ENCODE results near the gene AP2S1. TPM values are rescaled to one million over a fixed set of nuclear protein-coding genes. Genes with fewer than 3 reads are reported as not detected.

The AP2S1 gene
- total and polyA plus RNA-seq, 2 of the 8 experiments (the other 6 are each of a cell fraction or from before 2014, with no cell fraction given) = 195 to 211 TPM

- Histone ChIP-seq H3K4me1 (replicated peaks in 1 of 4; ENCODE audit: control insufficient read depth in 3 of 4, insufficient read depth in 4 of 4, low read length in 3 of 4) (peaks cover 0 to 2% (median 0%) of the 10 kb centered on the region in 4 experiments; a peak in 1 of 7 replicates), H3K27ac (ENCODE audit: low read depth, low read length) (no peak overlapping the region), H4K8ac (ENCODE audit: extremely low read depth, insufficient read depth, low read length) (no peak overlapping the region), H3K79me2 (ENCODE audit: control insufficient read depth in 1 of 2, insufficient read depth in 2 of 2, low read length in 2 of 2) (no peaks in the 10 kb centered on the region), H2BK5ac (ENCODE audit: low read depth, low read length) (no peak overlapping the region), H3K79me1 (ENCODE audit: low read depth, low read length) (no peaks in the 10 kb centered on the region), H3K4ac (replicated peaks; ENCODE audit: insufficient read length, low read depth, low read length) (no peak overlapping the region), H3K18ac (ENCODE audit: extremely low read depth, low read length) (no peak overlapping the region), H3K9ac (replicated peaks in 1 of 4; ENCODE audit: extremely low read depth in 1 of 4, low read depth in 3 of 4, low read length in 3 of 4) (no peak overlapping the region), H2BK15ac (ENCODE audit: low read length) (no peak overlapping the region), H3K9me3 (ENCODE audit: insufficient read depth in 2 of 2, low read depth in 1 of 2, low read length in 1 of 2) (no peaks in the 10 kb centered on the region), H2BK12ac (ENCODE audit: low read depth, low read length) (no peak overlapping the region), H3K23ac (ENCODE audit: insufficient read length) (no peak overlapping the region), H2AFZ (ENCODE audit: low read length) (no peak overlapping the region), H3K27me3 (replicated peaks in 1 of 4; ENCODE audit: control insufficient read depth in 3 of 4, extremely low read depth in 1 of 4, insufficient read depth in 3 of 4, low read length in 3 of 4) (no peaks in the 10 kb centered on the region), H4K20me1 (replicated peaks in 1 of 2; ENCODE audit: control insufficient read depth in 1 of 2, insufficient read depth in 2 of 2, low read length in 2 of 2) (no peaks in the 10 kb centered on the region), H3K23me2 (ENCODE audit: low read depth, low read length) (peaks cover 1% of the 10 kb centered on the region; the same call in 1 of the 2 replicates), H4K5ac (ENCODE audit: insufficient read length, low read depth, low read length) (no peak overlapping the region), H2BK20ac (ENCODE audit: low read length) (no peak overlapping the region), H3K56ac (replicated peaks; ENCODE audit: insufficient read length, low read depth, low read length) (no peak overlapping the region), H2BK120ac (replicated peaks; ENCODE audit: low read depth, low read length) (no peak overlapping the region), H3K4me2 (ENCODE audit: insufficient read depth in 1 of 2, low read depth in 2 of 2, low read length in 2 of 2) (no peak overlapping the region), H2AK5ac (ENCODE audit: low read depth, low read length) (no peak overlapping the region), H3K36me3 (ENCODE audit: control insufficient read depth in 2 of 4, insufficient read depth in 4 of 4, low read length in 3 of 4) (no peaks in the 10 kb centered on the region), H3K4me3 (ENCODE audit: extremely low read depth in 1 of 4, insufficient read depth in 2 of 4, low read depth in 3 of 4, low read length in 4 of 4) (no peak overlapping the region), H4K91ac (replicated peaks; ENCODE audit: insufficient read length, low read length) (no peak overlapping the region), H3K14ac (ENCODE audit: insufficient read length) (no peak overlapping the region)
- DNase-seq (ENCODE audit: low read depth in 1 of 2, low spot score in 2 of 2) (no peak), FAIRE-seq (no peak)
- ChIA-PET POLR2A (ENCODE audit: partially characterized antibody) (interaction anchor here (1.4 to 8.3 kb wide), 5 partner anchors 15 to 53 kb away, joined by 3 to 68 read pairs (median 6); partner anchors contain the start of gene SLC1A5), CTCF (ENCODE audit: partially characterized antibody) (interaction anchor here (0.6 to 1.5 kb wide), 3 partner anchors 15 to 59 kb away, joined by 3 to 7 read pairs (median 5); no protein-coding TSS in a partner anchor)
- 97% methylated on average over 5 of the region's 5 CpGs; no CpG with 5 or more reads in 1 of the 2 experiments for WGBS, 2 experiments (ENCODE audit: extremely low coverage in 1 of 2, insufficient coverage in 1 of 2, insufficient read length in 1 of 2, insufficient replicate concordance in 2 of 2, low coverage in 1 of 2, low lambda C conversion rate in 2 of 2, missing lambda C conversion rate in 1 of 2)
Observed at GRCh38 chr19:46825731-46826055, 25.0 kb downstream of the AP2S1 start.

All from H1 (cell line).